Right ventricle myocardium inferior (tissue), 1 donor: ENCODE data around the gene MEF2D. TPM values are rescaled to one million over a fixed set of nuclear protein-coding genes. Genes with fewer than 3 reads are reported as not detected.

Experiments
- ATAC-seq: fragments of 200-7000 bp; cut with Tn5 transposase; one replicate; pipeline ENCODE4 v1.9.1; 2020; ENCODE audit warnings: mild to moderate bottlenecking, moderate library complexity
- DNase-seq: peaks from one replicate; pipeline ENCODE4 v3.0.0; 2021; ENCODE audit errors: missing footprints
- intact Hi-C: fragments of 100-400 bp; cut with DNase I; formaldehyde crosslinking; loops from one replicate; pipeline ENCODE4 v1.11.0; 2022
- total RNA-seq: library from RNA; stranded (reverse); fragmentation: NEBNext Ultra II Directional; extraction: Animal tissue kit (Norgen Biotek cat#: 25700); gene quantifications from one replicate; pipeline ENCODE4 v1.2.1, GENCODE V29; 2021
- donor health status: DM: no; HTN: yes; CAD: no; lungs with severe emphysema.

The MEF2D gene
- total RNA-seq, 1 donor from 2014 or later = 99.7 TPM

DNA sequence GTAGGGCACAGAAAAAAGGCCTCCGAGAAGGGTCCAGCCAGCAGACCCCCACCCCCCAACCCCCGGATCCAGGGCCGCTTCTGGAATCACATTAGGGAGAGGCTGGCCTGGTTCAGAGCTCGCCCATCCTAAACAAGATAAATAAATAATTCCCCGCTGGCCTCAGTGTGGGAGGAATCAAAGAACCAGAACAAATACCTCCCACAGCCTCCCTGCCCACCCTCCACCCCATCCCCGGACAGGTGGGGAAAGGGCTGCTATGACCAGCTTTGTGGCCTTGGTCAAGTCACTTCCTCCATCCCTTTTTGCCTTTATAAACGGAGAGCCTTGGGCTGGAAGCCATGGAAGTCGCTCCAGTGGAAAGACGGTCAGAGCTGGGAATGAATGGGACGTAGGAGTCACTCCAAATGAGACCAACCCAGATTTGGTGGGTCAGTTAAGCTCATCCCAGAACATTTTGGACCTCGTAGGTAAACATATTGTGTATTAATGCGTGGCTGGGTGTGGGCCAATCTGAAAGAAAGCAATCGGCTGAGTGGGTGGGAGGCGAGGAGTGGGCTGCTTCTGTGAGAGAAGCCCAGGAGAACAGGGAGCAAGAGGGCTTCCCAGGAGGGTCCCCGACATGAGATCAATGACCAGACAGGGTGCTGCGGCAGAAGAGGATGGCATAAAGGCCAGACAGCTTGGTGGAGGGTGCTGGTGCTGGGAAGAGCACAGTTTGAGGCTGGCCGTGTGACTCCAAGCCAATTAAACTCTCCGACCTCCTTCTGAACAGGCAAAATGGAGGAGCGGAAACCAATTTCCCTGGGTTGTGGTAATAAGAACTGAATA is 63.3 kb downstream of the MEF2D start:
- no peak for DNase-seq
- ATAC-seq = no peak
- intact Hi-C loops = no loop called here

- no peak for ATAC-seq
- intact Hi-C loops = no loop called here
These were observed 64.2 kb downstream of the MEF2D start for GRCh38 chr1:156436141-156437036.

GRCh38 chr1:156435545-156436140 is 64.9 kb downstream of the MEF2D start:
- ATAC-seq (no peak), DNase-seq (no peak)
- intact Hi-C loops = no loop called here

More at GRCh38 chr1:156436141-156437036, 64.2 kb downstream of the MEF2D start:
- DNase-seq = no peak

GRCh38 chr1:156434989-156435544 is 65.5 kb downstream of the MEF2D start:
- intact Hi-C loops = no loop called here
- no peak for DNase-seq
- ATAC-seq = no peak

- intact Hi-C loops = no loop called here
- no peak for DNase-seq
- no peak for ATAC-seq
These were observed 67.0 kb downstream of the MEF2D start for GRCh38 chr1:156433602-156434001.

GRCh38 chr1:156433032-156433431 is 67.5 kb downstream of the MEF2D start:
- intact Hi-C loops = no loop called here
- DNase-seq (no peak), ATAC-seq (no peak)

DNA sequence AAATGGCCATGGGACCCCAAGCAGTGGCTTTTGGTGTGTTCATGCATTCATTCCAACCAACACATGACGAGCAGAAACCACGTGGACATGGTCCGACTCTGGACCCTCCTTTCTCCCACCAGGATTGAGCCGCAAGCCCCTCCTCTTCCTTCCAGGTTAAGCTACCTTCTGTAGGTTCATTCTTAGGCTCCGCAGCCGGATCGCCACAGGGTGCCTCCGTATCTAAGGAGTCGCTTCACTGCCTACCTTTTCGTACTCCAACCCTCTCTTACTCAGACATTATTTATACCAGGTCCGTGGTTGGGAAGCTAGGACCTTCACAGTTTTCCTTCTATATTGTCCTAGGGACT is 67.9 kb downstream of the MEF2D start:
- ATAC-seq (no peak), DNase-seq (no peak)
- intact Hi-C loops = no loop called here

- no peak for ATAC-seq
- DNase-seq = no peak
- intact Hi-C loops = no loop called here
These were observed 68.6 kb downstream of the MEF2D start for GRCh38 chr1:156431769-156432668.

GRCh38 chr1:156431366-156431765 is 69.2 kb downstream of the MEF2D start:
- intact Hi-C loops = no loop called here
- DNase-seq (no peak), ATAC-seq (no peak)

DNA sequence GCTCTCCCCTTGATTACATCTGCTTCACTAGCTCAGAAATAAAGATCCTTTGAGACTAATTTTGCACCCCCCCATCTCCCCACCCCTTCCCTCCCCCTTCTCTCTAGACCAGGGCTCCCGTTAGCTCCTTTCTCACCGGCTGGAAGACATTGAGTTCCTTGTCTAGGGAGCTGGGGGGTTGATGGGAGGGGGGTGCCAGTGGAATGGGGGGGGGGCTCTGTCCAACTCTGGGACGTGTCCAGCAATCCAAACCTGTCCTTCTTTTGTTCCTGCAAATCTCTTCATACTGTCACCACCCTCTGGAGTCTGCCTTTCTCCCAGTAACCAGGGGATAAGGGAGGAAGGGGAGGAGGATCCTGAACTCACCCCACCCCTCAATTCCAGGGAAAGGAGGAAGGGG is 69.7 kb downstream of the MEF2D start:
- intact Hi-C loops = no loop called here
- DNase-seq (no peak), ATAC-seq (no peak)

- ATAC-seq (no peak), DNase-seq (no peak)
- intact Hi-C loops = no loop called here
These were observed 70.3 kb downstream of the MEF2D start for GRCh38 chr1:156430303-156430702.

- DNase-seq = no peak
- ATAC-seq = no peak
- intact Hi-C loops = no loop called here
These were observed 71.1 kb downstream of the MEF2D start for GRCh38 chr1:156429313-156430060.

DNA sequence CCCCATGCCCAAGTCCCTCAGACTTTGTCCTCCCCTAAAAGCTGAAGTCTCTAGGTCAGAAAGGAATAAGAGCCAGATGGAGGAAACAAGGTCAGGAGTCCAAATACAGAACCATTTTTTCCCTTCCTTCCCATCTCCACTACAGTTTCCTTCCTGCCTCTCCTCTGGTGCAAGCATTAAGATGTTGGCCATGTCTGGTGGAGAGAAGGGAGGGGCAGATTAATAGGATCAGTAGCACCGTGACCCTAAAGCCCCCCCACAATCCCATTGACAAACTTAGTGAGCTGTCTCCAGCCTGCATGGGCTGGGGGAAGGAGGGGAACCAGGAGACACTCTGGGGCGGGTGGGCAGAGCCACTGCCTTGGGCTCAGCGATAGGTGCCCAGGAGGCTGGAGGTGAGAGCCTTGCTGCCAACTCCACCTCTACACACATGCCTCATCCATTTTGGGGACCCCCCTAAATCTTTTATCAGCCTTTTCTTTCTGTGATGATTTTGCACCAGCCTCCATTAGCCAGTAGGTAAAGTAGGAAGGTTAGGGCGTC is 71.8 kb downstream of the MEF2D start:
- ATAC-seq (no peak), DNase-seq (no peak)
- intact Hi-C loops = no loop called here

DNA sequence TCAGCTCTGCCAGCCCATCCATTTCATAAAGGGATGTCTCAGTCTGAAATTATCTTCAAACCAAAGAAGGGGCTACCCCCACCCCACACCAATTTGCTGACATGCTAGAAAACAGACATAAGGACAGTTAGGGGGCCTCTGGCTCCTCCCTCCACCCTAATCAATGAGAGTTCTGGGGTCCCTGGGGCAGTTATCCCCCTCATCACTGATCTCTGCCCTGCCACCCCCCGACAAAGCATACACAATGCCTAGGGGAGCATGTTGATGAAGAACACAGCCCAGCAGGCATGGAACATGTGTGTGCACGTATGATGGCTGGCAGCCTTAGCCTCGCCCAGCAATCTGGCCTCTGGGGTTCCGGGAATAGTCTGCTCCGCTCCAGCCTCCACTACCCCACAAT is 72.6 kb downstream of the MEF2D start:
- intact Hi-C loops = no loop called here
- ATAC-seq (no peak), DNase-seq (no peak)

DNA sequence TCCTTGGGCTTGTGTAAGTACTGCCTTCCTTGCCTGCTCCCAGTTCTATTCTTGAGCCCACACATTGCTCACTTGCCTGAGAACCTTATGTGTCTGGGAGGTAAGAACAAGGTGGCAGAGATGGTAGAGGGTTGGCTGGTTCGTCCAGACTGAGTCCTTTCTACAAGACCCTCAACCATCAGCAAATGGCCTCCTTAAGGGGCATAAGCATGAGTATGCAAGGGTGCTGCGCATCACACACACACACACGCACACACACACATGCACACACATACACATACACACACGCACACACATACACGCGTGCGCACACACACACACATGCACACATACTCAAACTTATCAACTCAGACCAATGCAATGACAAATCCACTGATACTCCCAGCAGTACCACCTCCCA is 74.6 kb downstream of the MEF2D start:
- ATAC-seq (no peak), DNase-seq (no peak)
- intact Hi-C loops = no loop called here

- ATAC-seq = no peak
- intact Hi-C loops = no loop called here
- no peak for DNase-seq
These were observed 75.7 kb downstream of the MEF2D start for GRCh38 chr1:156424806-156425432.
